GM20431 (cell line): Measurements from ENCODE around the gene SPATA6.
"Not testable (repeated sequence)": the region's sequence is repeated elsewhere in the genome, so short reads cannot be mapped to it uniquely, and the experiment has no call there.

Source experiments
- in situ Hi-C: fragments of 300-500 bp; cut with MseI, MboI; formaldehyde crosslinking; loops from one replicate; pipeline ENCODE4 v1.15.0; 2020; ENCODE audit warnings: low sequenced_read_pairs; ENCODE audit not compliant: unreplicated experiment

Gene SPATA6

GRCh38 chr1:48466594-48466993 is 5.4 kb downstream of the SPATA6 start:
- in situ Hi-C loops, result no loop called here

- in situ Hi-C loops, result no loop called here
Observed at GRCh38 chr1:48462716-48463302, 9.2 kb downstream of the SPATA6 start.

GRCh38 chr1:48450505-48450904 is 21.5 kb downstream of the SPATA6 start:
- in situ Hi-C loops, result no loop called here

GRCh38 chr1:48448932-48449331 is 23.1 kb downstream of the SPATA6 start:
- in situ Hi-C loops, result no loop called here

GRCh38 chr1:48444186-48444585 is 27.8 kb downstream of the SPATA6 start:
- in situ Hi-C loops, result not testable (repeated sequence)

GRCh38 chr1:48442864-48443619 is 29.0 kb downstream of the SPATA6 start:
- in situ Hi-C loops, result no loop called here

GRCh38 chr1:48440786-48441185 is 31.2 kb downstream of the SPATA6 start:
- in situ Hi-C loops, result not testable (repeated sequence)

- in situ Hi-C loops, result no loop called here
Observed at GRCh38 chr1:48439380-48439779, 32.6 kb downstream of the SPATA6 start.

GRCh38 chr1:48437379-48437778 is 34.6 kb downstream of the SPATA6 start:
- in situ Hi-C loops, result not testable (repeated sequence)

- in situ Hi-C loops, result not testable (repeated sequence)
Observed at GRCh38 chr1:48435312-48436002, 36.5 kb downstream of the SPATA6 start.

- in situ Hi-C loops, result no loop called here
Observed at GRCh38 chr1:48430832-48431231, 41.2 kb downstream of the SPATA6 start.

GRCh38 chr1:48422009-48422408 is 50.0 kb downstream of the SPATA6 start:
- in situ Hi-C loops, result no loop called here

GRCh38 chr1:48418742-48419141 is 53.3 kb downstream of the SPATA6 start:
- in situ Hi-C loops, result no loop called here

GRCh38 chr1:48415050-48415449 is 57.0 kb downstream of the SPATA6 start:
- in situ Hi-C loops, result no loop called here

- in situ Hi-C loops, result no loop called here
Observed at GRCh38 chr1:48414264-48414663, 57.7 kb downstream of the SPATA6 start.

GRCh38 chr1:48405940-48406339 is 66.1 kb downstream of the SPATA6 start:
- in situ Hi-C loops, result no loop called here

GRCh38 chr1:48405400-48405799 is 66.6 kb downstream of the SPATA6 start:
- in situ Hi-C loops, result no loop called here

- in situ Hi-C loops, result no loop called here
Observed at GRCh38 chr1:48402599-48402998, 69.4 kb downstream of the SPATA6 start.

GRCh38 chr1:48396208-48396607 is 75.8 kb downstream of the SPATA6 start:
- in situ Hi-C loops, result no loop called here

GRCh38 chr1:48391926-48392325 is 80.1 kb downstream of the SPATA6 start:
- in situ Hi-C loops, result no loop called here

- in situ Hi-C loops, result no loop called here
Observed at GRCh38 chr1:48387409-48387808, 84.6 kb downstream of the SPATA6 start.
